HG03469 (cell line): ENCODE results near the gene NLRP2B.
"Not testable (repeated sequence)": the region's sequence is repeated elsewhere in the genome, so short reads cannot be mapped to it uniquely, and the experiment has no call there.

Experiments
- ATAC-seq: cut with Tn5 transposase; IDR thresholded peaks from one replicate; pipeline ENCODE4 v1.9.1; 2021; ENCODE audit warnings: mild to moderate bottlenecking, moderate library complexity, moderate number of reproducible peaks; ENCODE audit not compliant: unreplicated experiment

The NLRP2B gene

GRCh38 chrX:57680160-57680559, at the start of gene NLRP2B:
Gene NLRP2B, minus strand, starts transcription at chrX:57680260.
- no peak for ATAC-seq

GRCh38 chrX:57725995-57726394, 45.9 kb upstream of the NLRP2B start:
- not testable (repeated sequence) for ATAC-seq

GRCh38 chrX:57681341-57681740, 1.3 kb upstream of the NLRP2B start:
- no peak for ATAC-seq

DNA sequence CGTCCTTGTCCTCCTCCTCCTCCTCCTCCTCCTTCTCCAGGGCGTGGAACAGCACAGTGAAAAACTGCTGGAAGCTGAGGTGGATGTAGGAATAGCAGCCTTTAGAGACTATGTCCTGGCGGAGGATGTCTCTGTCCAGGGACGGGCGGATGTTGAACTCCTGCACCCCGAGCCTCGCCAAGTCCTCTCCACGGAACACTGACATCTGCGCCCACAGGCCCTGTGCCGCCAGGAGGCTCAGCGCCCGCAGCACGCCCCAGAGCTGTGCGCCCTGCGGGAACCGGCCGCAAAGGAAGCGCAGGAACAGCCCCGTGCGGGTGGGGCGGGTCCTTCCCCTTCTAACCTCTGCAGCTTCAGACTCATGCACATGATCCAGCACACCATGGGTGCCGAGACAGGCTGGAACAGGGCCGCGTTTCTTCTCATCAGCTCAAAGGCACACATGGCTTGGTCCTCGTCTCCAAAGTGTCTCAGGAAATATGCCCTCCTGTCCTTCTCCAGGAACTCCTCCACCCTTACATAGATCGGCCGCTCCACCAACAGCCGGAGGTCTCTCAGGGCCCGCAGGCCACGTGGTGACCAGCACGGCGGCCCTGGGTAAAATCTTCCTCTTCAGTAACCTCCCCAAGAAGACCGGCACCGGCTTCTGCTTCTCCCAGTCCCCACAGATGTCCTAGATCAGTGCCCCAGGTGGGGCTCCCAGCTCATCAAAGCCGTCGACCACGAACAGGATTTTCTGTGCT, 1.2 kb downstream of the NLRP2B start:
- ATAC-seq: no peak

- no peak for ATAC-seq
Observed at GRCh38 chrX:57677132-57677858, 2.8 kb downstream of the NLRP2B start.

DNA sequence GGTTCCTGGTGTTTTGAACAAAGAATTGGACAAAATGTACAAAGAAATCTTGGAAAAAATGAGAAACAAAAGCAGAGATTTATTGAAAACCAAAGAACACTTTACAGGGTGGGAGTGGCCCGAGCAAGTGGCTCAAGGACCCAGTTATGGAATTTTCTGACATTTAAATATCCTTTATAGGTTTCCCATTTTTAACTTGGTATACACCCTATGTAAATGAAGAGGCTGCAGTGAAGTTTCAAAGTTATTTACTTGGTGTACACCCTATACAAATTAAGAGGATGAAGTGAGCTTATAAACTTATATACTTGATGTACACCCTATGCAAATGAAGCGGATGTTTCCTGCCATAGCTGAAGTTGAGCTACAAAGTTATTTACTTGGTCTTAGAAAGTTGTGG, 4.7 kb downstream of the NLRP2B start:
- ATAC-seq: no peak

DNA sequence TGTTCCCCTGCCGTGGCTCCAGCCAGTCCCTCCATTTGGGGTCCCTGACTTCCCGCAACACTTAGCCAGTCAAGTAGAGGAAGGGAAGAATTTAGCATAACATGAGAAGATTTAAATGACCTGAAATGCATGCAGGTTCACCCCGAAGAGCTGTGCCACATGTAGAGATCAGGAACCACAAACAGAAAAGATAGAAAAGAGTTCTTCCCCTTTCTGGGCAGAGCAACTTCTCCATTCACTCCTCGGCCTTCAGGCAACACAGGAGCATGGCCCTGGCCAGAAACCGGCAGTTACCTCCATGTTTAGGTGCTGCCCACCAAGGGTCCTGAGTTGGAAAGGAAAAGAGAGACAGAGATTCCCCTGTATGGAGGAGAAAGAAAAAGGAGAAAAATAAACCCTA, 5.2 kb downstream of the NLRP2B start:
- no peak for ATAC-seq

DNA sequence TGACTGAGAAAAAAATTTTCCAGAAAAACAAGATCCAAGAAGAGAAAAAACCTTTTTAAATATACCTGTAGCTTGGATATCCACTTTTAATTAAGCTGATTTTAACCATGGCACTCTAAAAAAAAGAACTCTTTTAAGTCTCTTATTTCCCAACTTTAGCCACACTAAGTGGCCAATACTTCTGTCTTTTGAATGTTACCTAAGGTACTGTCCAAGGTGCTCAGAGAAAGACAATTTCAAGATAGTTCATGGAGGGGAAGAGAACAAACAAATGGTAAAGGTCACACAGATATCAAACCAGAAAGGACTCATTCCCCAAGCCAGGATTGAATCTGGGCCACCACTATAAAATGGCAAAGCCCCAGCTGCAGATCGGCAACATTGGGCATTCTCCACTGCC, 10.1 kb downstream of the NLRP2B start:
- no peak for ATAC-seq

DNA sequence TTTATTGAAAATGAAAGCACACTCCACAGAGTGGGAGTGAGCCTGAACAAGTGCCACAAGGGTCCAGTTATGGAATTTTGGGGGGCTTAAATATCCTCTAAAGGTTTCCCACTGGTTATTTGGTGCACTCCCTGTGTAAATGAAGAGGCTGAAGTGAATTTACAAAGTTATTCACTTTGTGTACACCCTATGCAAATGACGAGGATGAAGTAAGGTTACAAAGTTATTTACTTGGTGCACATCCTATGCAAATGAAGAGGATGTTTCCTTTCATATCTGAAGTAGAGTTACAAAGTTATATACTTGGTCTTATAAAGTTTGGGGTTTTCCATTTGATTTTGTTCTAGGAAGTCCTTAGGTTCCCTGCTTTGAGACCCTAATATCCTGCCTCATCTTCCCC, 13.1 kb downstream of the NLRP2B start:
- no peak for ATAC-seq

DNA sequence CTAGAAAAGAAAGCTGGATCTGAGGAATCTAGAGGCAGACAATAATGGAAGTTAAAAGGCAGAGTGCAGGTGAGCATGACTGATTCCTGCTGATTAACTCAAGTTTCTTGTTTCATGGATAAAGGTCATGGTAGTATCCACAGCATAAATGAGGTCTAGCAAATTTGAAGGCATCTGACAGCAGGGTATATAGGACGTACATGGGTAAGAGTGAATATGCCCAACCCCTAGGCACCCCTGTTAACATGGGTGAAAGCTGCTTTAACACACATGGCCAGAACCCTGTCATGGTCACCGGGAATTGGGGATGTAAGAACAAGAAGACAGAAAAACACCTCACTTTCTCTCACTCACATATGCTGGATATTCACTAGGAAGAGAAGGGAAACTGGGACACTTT, 25.0 kb downstream of the NLRP2B start:
- ATAC-seq: no peak

DNA sequence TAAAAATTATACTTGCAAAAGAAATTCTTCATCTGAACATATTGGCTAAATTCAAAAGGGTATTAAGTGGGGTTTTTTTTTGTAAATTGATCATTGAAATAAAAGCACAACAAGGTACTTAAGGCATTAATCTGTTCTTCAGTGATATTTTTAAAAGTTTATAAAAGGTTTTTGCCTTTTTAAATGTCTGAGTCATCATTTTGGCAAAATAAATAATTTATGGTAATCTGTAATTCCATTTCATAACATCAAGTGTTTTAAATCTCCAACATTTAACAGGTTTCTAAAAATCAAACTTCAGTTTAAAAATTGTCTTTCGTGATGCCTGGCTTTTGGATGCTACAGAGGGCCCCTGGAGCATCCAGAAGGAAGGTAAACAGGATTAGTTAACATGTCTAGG, 27.4 kb downstream of the NLRP2B start:
- ATAC-seq: no peak

DNA sequence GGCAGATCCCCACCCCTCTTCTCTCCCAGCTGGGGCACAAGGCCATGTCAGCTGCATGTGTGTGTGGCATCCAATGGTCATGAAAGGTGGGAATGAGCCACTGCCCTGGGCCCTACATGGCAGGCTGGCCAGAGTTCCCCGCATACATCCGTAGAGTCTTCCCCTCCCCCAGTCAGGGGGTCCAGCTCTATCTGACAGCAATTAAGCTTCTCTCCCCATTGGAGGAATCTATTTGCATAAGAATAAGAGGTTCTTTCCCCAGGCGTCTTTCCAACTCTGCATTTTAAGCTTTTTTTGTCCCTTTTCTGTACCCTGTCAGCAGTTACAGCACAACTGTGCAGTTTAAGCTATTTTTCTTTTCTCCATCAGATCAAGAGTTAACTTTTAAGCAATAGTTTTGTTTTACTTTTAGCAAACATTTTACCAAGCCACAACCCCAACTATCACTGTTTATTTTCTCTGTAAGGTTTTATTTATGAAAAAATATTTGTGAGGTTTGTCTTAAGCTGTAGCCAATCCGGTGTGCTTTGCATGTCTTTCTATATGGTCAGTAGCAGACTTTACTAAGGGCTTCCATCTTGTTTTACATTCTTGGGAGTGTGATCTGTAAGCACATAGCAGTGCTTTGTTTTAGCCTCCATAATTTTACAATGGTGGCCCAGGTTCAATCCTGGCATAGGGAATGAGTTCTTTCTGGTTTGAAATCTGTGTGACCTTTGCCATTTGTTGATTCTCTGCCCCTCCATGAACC, 28.7 kb downstream of the NLRP2B start:
- ATAC-seq: no peak

DNA sequence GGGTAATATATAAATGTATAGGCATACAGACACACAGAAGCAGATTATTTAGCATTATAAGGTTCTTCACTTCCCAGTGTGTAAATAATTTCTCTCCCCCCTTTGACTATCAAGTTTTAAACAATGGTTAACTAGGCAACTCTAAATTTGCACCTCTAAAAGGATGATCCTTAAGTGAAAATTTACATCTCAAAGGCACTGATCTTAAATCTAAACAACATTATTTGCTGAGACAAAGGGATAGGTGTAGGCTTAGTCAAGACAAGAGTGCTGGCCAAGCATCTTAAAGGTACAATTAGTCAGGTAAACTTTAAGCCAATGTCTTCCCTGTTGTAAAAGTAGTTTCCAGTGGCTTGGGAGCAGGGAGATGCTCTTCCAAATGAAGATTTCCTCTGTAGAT, 33.0 kb downstream of the NLRP2B start:
- no peak for ATAC-seq

- ATAC-seq: no peak
Observed at GRCh38 chrX:57643698-57644097, 36.4 kb downstream of the NLRP2B start.

- no peak for ATAC-seq
Observed at GRCh38 chrX:57641338-57641737, 38.7 kb downstream of the NLRP2B start.

DNA sequence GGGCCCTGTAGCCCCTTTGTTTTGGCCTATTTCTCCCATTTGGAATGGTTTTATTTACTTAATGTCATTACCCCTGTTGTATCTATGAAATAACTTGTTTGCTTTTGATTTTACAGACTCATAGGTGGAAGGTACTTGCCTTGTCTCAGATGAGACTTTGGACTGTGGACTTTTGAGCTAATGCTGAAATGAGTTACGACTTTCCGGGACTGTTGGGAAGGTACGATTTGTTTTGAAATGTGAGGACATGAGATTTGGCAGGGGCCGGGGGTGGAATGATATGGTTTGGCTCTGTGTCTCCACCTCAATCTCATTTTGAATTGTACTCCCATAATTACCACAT, 39.4 kb downstream of the NLRP2B start:
- no peak for ATAC-seq

- ATAC-seq: not testable (repeated sequence)
Observed at GRCh38 chrX:57629438-57629837, 50.6 kb downstream of the NLRP2B start.
